Lung microvascular endothelial cell (primary cell): ENCODE results near the gene MTUS2. TPM values are rescaled to one million over a fixed set of nuclear protein-coding genes. Genes with fewer than 3 reads are reported as not detected.
A peak's percentile ranks its signal among the peaks of the same experiment; 100 is the strongest.

Experiments used
- DNase-seq, 2 donors: peaks; one replicate each; pipeline versions ENCODE4 v3.0.0 to v3.0.0-alpha.2; 2010; ENCODE audit warnings: low read depth in 2 of 2
- total RNA-seq: library from RNA; depleted of rRNA; stranded (reverse); fragments of >200 nt; gene quantifications from 2 replicates; pipeline ENCODE4 v1.2.1, GENCODE V29; 2014

The MTUS2 gene
- not detected in 2 replicates for total RNA-seq

GRCh38 chr13:28820099-28821051, at the start of gene MTUS2:
Gene MTUS2, plus strand, starts transcription at chr13:28820339.
- no peak for DNase-seq

GRCh38 chr13:28778308-28779215, 41.6 kb upstream of the MTUS2 start:
- no peak for DNase-seq

- DNase-seq, result peak in 1 of 2 donors; percentile 19
Measured at GRCh38 chr13:28792992-28793391, 27.1 kb upstream of the MTUS2 start.

GRCh38 chr13:28794396-28794795, 25.7 kb upstream of the MTUS2 start:
- DNase-seq, result no peak

GRCh38 chr13:28796938-28797257, 23.2 kb upstream of the MTUS2 start:
- DNase-seq, result no peak

- peak; percentile 14 to 16 for DNase-seq
Measured at GRCh38 chr13:28805193-28805819, 14.8 kb upstream of the MTUS2 start.

GRCh38 chr13:28817204-28817603, 2.9 kb upstream of the MTUS2 start:
- DNase-seq, result no peak

- DNase-seq, result peak in 1 of 2 donors; percentile 6
Measured at GRCh38 chr13:28819046-28819730, 951 bp upstream of the MTUS2 start.

- peak; percentile 54 to 69 for DNase-seq
Measured at GRCh38 chr13:28819735-28820098, 422 bp upstream of the MTUS2 start.

- no peak for DNase-seq
Measured at GRCh38 chr13:28822151-28822550, 2.0 kb downstream of the MTUS2 start.

- no peak for DNase-seq
Measured at GRCh38 chr13:28822801-28823200, 2.7 kb downstream of the MTUS2 start.

- no peak for DNase-seq
Measured at GRCh38 chr13:28825379-28825778, 5.2 kb downstream of the MTUS2 start.

GRCh38 chr13:28826368-28826767, 6.2 kb downstream of the MTUS2 start:
- DNase-seq, result no peak

GRCh38 chr13:28830580-28830979, 10.4 kb downstream of the MTUS2 start:
- no peak for DNase-seq

- no peak for DNase-seq
Measured at GRCh38 chr13:28831117-28831516, 11.0 kb downstream of the MTUS2 start.

- no peak for DNase-seq
Measured at GRCh38 chr13:28837111-28837510, 17.0 kb downstream of the MTUS2 start.

GRCh38 chr13:28843639-28844038, 23.5 kb downstream of the MTUS2 start:
- DNase-seq, result no peak

GRCh38 chr13:28849441-28849840, 29.3 kb downstream of the MTUS2 start:
- no peak for DNase-seq

GRCh38 chr13:28850226-28850625, 30.1 kb downstream of the MTUS2 start:
- DNase-seq, result no peak

GRCh38 chr13:28851422-28851821, 31.3 kb downstream of the MTUS2 start:
- no peak for DNase-seq

GRCh38 chr13:28854657-28855056, 34.5 kb downstream of the MTUS2 start:
- no peak for DNase-seq
